Stimulated activated CD4-positive, alpha-beta T cell treated with anti-CD3 and anti-CD28 coated beads, Interleukin-4, amount 100 ng/mL, for 1 hour (primary cell): ENCODE data around the gene MLLT3.
A peak's percentile ranks its signal among the peaks of the same experiment; 100 is the strongest.

Source experiments
- DNase-seq: peaks from one replicate; pipeline ENCODE4 v3.0.0-alpha.2; 2020

Gene MLLT3

GRCh38 chr9:20624201-20625002 is 2.1 kb upstream of the MLLT3 start:
- DNase-seq = peak; percentile 13

- DNase-seq = no peak
Observed at GRCh38 chr9:20623748-20624124, 1.4 kb upstream of the MLLT3 start.

- DNase-seq = peak; percentile 60
Observed at GRCh38 chr9:20623021-20623747, 885 bp upstream of the MLLT3 start.

- DNase-seq = peak; percentile 76
Observed at GRCh38 chr9:20621471-20622329, 599 bp downstream of the MLLT3 start.

- peak; percentile 63 for DNase-seq
Observed at GRCh38 chr9:20620650-20621470, 1.4 kb downstream of the MLLT3 start.

GRCh38 chr9:20619487-20620200 is 2.7 kb downstream of the MLLT3 start:
- DNase-seq = peak; percentile 13

- DNase-seq = no peak
Observed at GRCh38 chr9:20618361-20618802, 3.9 kb downstream of the MLLT3 start.

GRCh38 chr9:20616808-20617207 is 5.5 kb downstream of the MLLT3 start:
- no peak for DNase-seq

- DNase-seq = no peak
Observed at GRCh38 chr9:20614602-20615216, 7.6 kb downstream of the MLLT3 start.

GRCh38 chr9:20611691-20612287 is 10.5 kb downstream of the MLLT3 start:
- no peak for DNase-seq

GRCh38 chr9:20610591-20610990 is 11.7 kb downstream of the MLLT3 start:
- DNase-seq = no peak

GRCh38 chr9:20608582-20608981 is 13.7 kb downstream of the MLLT3 start:
- DNase-seq = no peak

GRCh38 chr9:20606652-20607051 is 15.6 kb downstream of the MLLT3 start:
- DNase-seq = no peak

GRCh38 chr9:20604562-20604961 is 17.7 kb downstream of the MLLT3 start:
- no peak for DNase-seq

- DNase-seq = no peak
Observed at GRCh38 chr9:20603524-20604268, 18.6 kb downstream of the MLLT3 start.

- DNase-seq = no peak
Observed at GRCh38 chr9:20601292-20601691, 21.0 kb downstream of the MLLT3 start.

GRCh38 chr9:20599195-20599594 is 23.1 kb downstream of the MLLT3 start:
- DNase-seq = no peak

- DNase-seq = no peak
Observed at GRCh38 chr9:20598367-20598766, 23.9 kb downstream of the MLLT3 start.

- DNase-seq = no peak
Observed at GRCh38 chr9:20597862-20598261, 24.4 kb downstream of the MLLT3 start.

GRCh38 chr9:20594608-20595007 is 27.7 kb downstream of the MLLT3 start:
- DNase-seq = no peak
